Right lobe of liver (tissue), 6 donors: Measurements from ENCODE around the gene EFCAB12. TPM values are rescaled to one million over a fixed set of nuclear protein-coding genes. Genes with fewer than 3 reads are reported as not detected.
"Not testable (repeated sequence)": the region's sequence is repeated elsewhere in the genome, so short reads cannot be mapped to it uniquely, and the experiment has no call there.

Experiments
- ATAC-seq, 4 donors: fragments of 200-7000 bp; cut with Tn5 transposase; one replicate each; pipeline ENCODE4 v1.9.1; 2020; ENCODE audit warnings: mild to moderate bottlenecking in 4 of 4, moderate library complexity in 4 of 4
- DNase-seq, 3 donors: peaks; one replicate each; pipeline ENCODE4 v3.0.0-alpha.2; 2020
- H3K27ac ChIP-seq, 3 donors: fragments of 200-600 bp; one replicate each; pipeline ENCODE4 v1.8.0; 2022
- H3K27me3 ChIP-seq, 2 donors: fragments of 200-600 bp; one replicate each; pipeline ENCODE4 v1.8.0; 2022
- H3K36me3 ChIP-seq, 4 donors: fragments of 200-600 bp; sonication (generic) in 1 of 4; one replicate each; pipeline versions ENCODE4 v1.5.1 to v1.8.0; 2017 to 2022; ENCODE audit warnings: control low read depth in 1 of 4
- H3K4me1 ChIP-seq, 4 donors: fragments of 200-600 bp; sonication (generic) in 1 of 4; one replicate each; pipeline versions ENCODE4 v1.5.1 to v1.8.0; 2017 to 2022; ENCODE audit warnings: control low read depth in 1 of 4
- H3K4me3 ChIP-seq, 3 donors: fragments of 200-600 bp; one replicate each; pipeline ENCODE4 v1.8.0; 2022
- H3K9me3 ChIP-seq, 4 donors: fragments of 200-600 bp; sonication (generic) in 1 of 4; one replicate each; pipeline versions ENCODE4 v1.5.1 to v1.8.0; 2017 to 2022; ENCODE audit warnings: control low read depth in 1 of 4
- POLR2A ChIP-seq: fragments of 450-650 bp; IDR thresholded peaks from one replicate; pipeline ENCODE4 v1.6.1; 2017; ENCODE audit warnings: antibody characterized with exemption, mild to moderate bottlenecking
- WGBS: methylation state at CpG from one replicate; pipeline ENCODE4 v1.1.6; 2018; ENCODE audit warnings: low coverage, low lambda C conversion rate; ENCODE audit not compliant: insufficient coverage; ENCODE audit errors: missing lambda C conversion rate; 5-methylcytosine and 5-hydroxymethylcytosine counted together
- intact Hi-C, 2 donors: fragments of 100-400 bp; cut with DNase I; formaldehyde crosslinking; loops; one replicate each; pipeline versions ENCODE4 v1.11.2 to v1.14.1; 2022
- total RNA-seq, 6 experiments: library from RNA; depleted of rRNA in 2 of 6; stranded (reverse); fragments of >200 nt in 2 of 6; fragmentation: NEBNext Ultra II Directional in 3 of 6; extraction: Animal tissue kit (Norgen Biotek cat#: 25700) in 3 of 6; gene quantifications; one replicate each; pipeline versions ENCODE4 v1.1.0 to v1.2.4, GENCODE V29; 2016 to 2023
- TF ChIP-seq, protein P1 (sequence below), 4 donors: fragments of 200-600 bp in 3 of 4; fragments of 450-650 bp in 1 of 4; IDR thresholded peaks; one replicate each; pipeline versions ENCODE4 v1.5.1 to v1.8.0; 2016 to 2022; ENCODE audit warnings: antibody characterized with exemption in 4 of 4, mild to moderate bottlenecking in 2 of 4
- donor health status: DM: no; HTN: yes; CAD: no.
- donor health status: DM: no; HTN: no; CAD: no.
- donor health status: DM: no; HTN: no; CAD: no.
- donor health status: DM: no; HTN: yes; CAD: no.
- donor health status: DM: no; HTN: yes; CAD: no.

EFCAB12 gene
- total RNA-seq, 6 experiments from 2014 or later = 0.26 to 4.7 (median 2.0) TPM

DNA sequence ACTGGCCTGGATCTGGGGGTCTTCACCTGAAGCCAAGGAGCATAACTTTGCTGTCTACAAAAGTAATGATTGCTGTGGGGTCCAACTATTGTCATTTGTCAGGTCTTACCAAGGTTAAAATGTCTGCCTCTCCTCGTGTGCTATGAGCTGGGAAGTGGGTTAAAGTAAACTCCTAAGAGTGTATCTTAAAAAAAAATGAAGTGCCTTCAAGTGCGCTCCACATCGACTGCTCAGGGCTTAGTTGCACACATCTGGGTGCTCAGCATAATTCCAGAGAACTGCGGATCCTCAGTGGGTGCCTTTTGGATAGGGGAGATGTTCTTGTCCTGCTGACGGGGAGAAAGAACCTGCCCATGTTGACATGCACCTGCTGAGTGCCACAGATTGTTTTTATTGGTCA, 40.9 kb downstream of the EFCAB12 start:
- TF ChIP-seq POLR2A = no peak
- TF ChIP-seq, protein P1, sequence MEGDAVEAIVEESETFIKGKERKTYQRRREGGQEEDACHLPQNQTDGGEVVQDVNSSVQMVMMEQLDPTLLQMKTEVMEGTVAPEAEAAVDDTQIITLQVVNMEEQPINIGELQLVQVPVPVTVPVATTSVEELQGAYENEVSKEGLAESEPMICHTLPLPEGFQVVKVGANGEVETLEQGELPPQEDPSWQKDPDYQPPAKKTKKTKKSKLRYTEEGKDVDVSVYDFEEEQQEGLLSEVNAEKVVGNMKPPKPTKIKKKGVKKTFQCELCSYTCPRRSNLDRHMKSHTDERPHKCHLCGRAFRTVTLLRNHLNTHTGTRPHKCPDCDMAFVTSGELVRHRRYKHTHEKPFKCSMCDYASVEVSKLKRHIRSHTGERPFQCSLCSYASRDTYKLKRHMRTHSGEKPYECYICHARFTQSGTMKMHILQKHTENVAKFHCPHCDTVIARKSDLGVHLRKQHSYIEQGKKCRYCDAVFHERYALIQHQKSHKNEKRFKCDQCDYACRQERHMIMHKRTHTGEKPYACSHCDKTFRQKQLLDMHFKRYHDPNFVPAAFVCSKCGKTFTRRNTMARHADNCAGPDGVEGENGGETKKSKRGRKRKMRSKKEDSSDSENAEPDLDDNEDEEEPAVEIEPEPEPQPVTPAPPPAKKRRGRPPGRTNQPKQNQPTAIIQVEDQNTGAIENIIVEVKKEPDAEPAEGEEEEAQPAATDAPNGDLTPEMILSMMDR (IDR thresholded peaks at IDR 0.05) = no peak
- no peaks in the 10 kb centered on the region for H3K27me3 ChIP-seq
- H3K9me3 ChIP-seq = no peaks in the 10 kb centered on the region
- DNase-seq (no peak), ATAC-seq (no peak)
- H3K4me1 ChIP-seq = no peaks in the 10 kb centered on the region
- intact Hi-C loops = no loop called here
- H3K4me3 ChIP-seq = no peak overlapping the region
- WGBS = 93% methylated on average over 5 of the region's 5 CpGs
- peaks cover 0 to 23% (median 6%) of the 10 kb centered on the region in 4 donors for H3K36me3 ChIP-seq
- no peak overlapping the region for H3K27ac ChIP-seq

DNA sequence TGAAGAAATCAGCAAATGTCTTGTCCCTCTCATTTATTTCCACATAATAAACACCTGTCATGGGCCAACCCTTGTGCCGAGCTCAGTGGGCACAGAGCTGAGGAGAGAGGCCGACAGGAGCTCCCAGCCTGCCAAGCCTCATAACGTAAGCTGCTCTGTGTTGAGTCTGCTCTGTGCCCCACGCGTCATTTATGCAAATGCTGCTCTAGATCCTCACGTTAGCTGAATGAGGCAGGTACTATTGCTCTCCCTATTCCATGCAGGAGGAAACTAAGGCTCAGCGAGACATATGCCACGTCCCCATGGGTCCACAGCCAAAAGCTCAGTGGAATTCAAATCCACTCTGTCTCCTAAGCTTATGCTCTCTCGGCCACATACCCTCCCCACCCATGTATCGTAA, 41.5 kb downstream of the EFCAB12 start:
- Histone ChIP-seq H3K27ac (no peak overlapping the region), H3K4me3 (no peak overlapping the region), H3K36me3 (peaks cover 0 to 20% (median 6%) of the 10 kb centered on the region in 4 donors), H3K4me1 (no peaks in the 10 kb centered on the region), H3K9me3 (no peaks in the 10 kb centered on the region), H3K27me3 (no peaks in the 10 kb centered on the region)
- no peak for TF ChIP-seq POLR2A
- TF ChIP-seq, protein P1 (IDR thresholded peaks at IDR 0.05) = no peak
- DNase-seq (no peak), ATAC-seq (no peak)
- intact Hi-C loops = no loop called here
- WGBS = 91% methylated on average over 7 of the region's 10 CpGs

DNA sequence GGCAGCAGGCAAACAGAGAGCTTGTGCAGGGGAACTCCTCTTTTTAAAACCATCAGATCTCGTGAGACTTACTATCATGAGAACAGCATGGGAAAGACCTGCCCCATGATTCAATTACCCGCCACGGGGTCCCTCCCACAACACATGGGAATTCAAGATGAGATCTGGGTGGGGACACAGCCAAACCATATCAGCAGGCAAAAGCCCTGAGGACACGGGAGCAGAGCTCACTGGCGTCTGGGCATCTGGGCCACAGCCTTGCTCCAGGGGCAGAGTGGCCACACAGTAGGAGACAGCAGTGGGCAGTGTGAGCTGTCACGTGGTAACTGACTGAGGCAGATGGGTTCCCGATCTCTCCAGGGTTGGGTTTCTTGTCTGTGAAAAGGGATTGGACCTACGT, 42.9 kb downstream of the EFCAB12 start:
- intact Hi-C loops, H3K4me1 ChIP-seq, H3K27me3 ChIP-seq, H3K36me3 ChIP-seq, ATAC-seq, H3K4me3 ChIP-seq, DNase-seq, H3K9me3 ChIP-seq, H3K27ac ChIP-seq: not testable (repeated sequence)
- 89% methylated on average over 3 of the region's 8 CpGs for WGBS

DNA sequence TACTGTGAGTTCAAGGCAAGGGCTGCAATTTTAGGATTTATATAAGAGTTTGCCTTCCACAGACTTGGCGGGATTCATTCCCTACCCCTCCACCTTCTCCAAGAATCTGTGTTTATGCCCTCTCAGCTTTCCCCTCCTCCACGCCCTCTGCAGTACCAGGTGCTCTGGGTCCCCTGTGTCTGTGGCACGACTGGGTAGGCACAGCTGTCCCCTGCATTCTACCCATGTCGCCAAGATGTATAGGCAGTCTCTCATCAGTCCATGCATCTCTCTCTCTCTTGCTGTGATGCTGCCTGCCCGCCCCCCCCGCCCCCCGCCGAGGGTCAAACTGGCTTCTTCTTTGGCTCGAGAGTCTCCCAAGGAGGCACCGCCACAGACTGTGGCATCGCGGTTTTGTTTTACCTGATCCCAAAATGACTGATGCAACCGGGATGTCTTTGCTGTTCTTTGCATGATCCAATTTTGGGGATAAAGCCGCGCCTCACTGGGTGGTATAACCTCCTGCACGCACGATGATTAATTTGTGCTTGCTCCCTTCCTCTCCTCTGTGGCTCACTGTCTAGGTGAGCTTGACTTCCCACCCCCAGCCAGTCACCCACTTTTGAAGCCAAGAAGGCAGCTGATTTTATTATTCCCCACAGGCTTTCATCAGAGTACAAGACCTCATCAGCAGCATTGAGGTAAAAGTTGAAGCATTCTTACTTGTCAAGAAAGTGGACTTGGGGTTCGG, 43.7 kb downstream of the EFCAB12 start:
- no peak overlapping the region for H3K4me3 ChIP-seq
- H3K27ac ChIP-seq = no peak overlapping the region
- ATAC-seq = no peak
- no peaks in the 10 kb centered on the region for H3K9me3 ChIP-seq
- H3K27me3 ChIP-seq = no peaks in the 10 kb centered on the region
- intact Hi-C loops = no loop called here
- no peak for DNase-seq
- H3K36me3 ChIP-seq = peaks cover 0 to 7% (median 3%) of the 10 kb centered on the region in 4 donors
- WGBS = 50% methylated on average over 11 of the region's 18 CpGs
- H3K4me1 ChIP-seq = no peaks in the 10 kb centered on the region
- TF ChIP-seq POLR2A = no peak
- TF ChIP-seq, protein P1 (IDR thresholded peaks at IDR 0.05) = no peak

DNA sequence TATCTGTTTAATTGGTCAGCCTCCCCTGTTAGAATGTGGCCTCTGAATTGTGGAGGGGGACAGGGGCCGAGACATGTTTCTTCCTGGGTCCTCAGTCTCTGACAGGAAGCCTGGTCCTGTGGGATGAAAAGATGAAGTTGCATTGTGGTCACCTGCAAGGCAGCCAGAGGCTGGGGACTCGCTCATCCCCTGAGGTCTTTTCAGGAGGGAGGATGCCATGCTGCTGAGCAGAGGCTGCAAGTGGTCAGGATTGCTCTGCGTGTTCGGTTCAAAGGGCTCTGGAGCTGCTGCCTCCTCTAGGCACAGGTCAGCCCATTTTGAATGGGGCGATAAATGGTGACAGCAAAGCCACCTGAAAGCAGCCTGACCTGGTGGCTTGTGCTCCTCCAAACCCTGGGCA, 44.3 kb downstream of the EFCAB12 start:
- peak; percentile 19 to 27 (median 23) for ATAC-seq
- DNase-seq = not testable (repeated sequence)
- no CpG with 5 or more reads among the region's 5 CpGs for WGBS

More for the DNA sequence above, 44.3 kb downstream of the EFCAB12 start:
- H3K36me3 ChIP-seq, H3K9me3 ChIP-seq, H3K27ac ChIP-seq, intact Hi-C loops, H3K4me3 ChIP-seq, H3K4me1 ChIP-seq, H3K27me3 ChIP-seq: not testable (repeated sequence)
